Activated CD4-positive, alpha-beta memory T cell treated with anti-CD3 and anti-CD28 coated beads, Interleukin-2, amount 10 ng/mL, durations not matched to agents 7 days and 5 days (primary cell): Measurements from ENCODE around the gene PCDH10. TPM values are rescaled to one million over a fixed set of nuclear protein-coding genes. Genes with fewer than 3 reads are reported as not detected.
"Not testable (repeated sequence)": the region's sequence is repeated elsewhere in the genome, so short reads cannot be mapped to it uniquely, and the experiment has no call there.

Source experiments
- CTCF ChIA-PET: fragments of 350-600 bp; sonication (Branson Sonifier 250); formaldehyde crosslinking; loops from one replicate; lab custom pipeline; 2021; ENCODE audit warnings: antibody characterized with exemption, inconsistent platforms; lab: Charles Lee
- POLR2A ChIA-PET: fragments of 350-600 bp; sonication (Branson Sonifier 250); formaldehyde crosslinking; loops from one replicate; lab custom pipeline; 2021; ENCODE audit warnings: antibody characterized with exemption; lab: Charles Lee
- DNase-seq: peaks from one replicate; pipeline ENCODE4 v3.0.0-alpha.2; 2020
- H3K27ac Mint-ChIP-seq: one replicate; pipeline ENCODE4 v1.8.0; 2021; ENCODE audit warnings: mild to moderate bottlenecking, mixed read lengths
- H3K27me3 Mint-ChIP-seq: one replicate; pipeline ENCODE4 v1.8.0; 2021; ENCODE audit warnings: mixed read lengths
- H3K36me3 Mint-ChIP-seq: one replicate; pipeline ENCODE4 v1.8.0; 2021; ENCODE audit warnings: low read depth, mixed read lengths
- H3K4me1 Mint-ChIP-seq: one replicate; pipeline ENCODE4 v1.8.0; 2021; ENCODE audit warnings: mixed read lengths
- H3K4me3 Mint-ChIP-seq: one replicate; pipeline ENCODE4 v1.8.0; 2021; ENCODE audit warnings: mild to moderate bottlenecking, mixed read lengths
- H3K9me3 Mint-ChIP-seq: one replicate; pipeline ENCODE4 v1.8.0; 2021; ENCODE audit warnings: mixed read lengths
- total RNA-seq, 2 experiments: library from RNA; stranded (reverse); gene quantifications; one replicate each; pipeline ENCODE4 v1.2.3, GENCODE V29; 2021

The PCDH10 gene
- total RNA-seq, 2 experiments from 2014 or later: not detected

- Mint-ChIP-seq H3K27me3 (no peaks in the 10 kb centered on the region), H3K27ac (no peak overlapping the region), H3K36me3 (no peaks in the 10 kb centered on the region), H3K4me1 (no peaks in the 10 kb centered on the region), H3K9me3 (peaks cover 9% of the 10 kb centered on the region), H3K4me3 (no peak overlapping the region)
- ChIA-PET POLR2A (no interaction called here), CTCF (no interaction called here)
- no peak for DNase-seq
Observed at GRCh38 chr4:133208694-133209285, 59.7 kb downstream of the PCDH10 start.

- ChIA-PET CTCF (no interaction called here), POLR2A (no interaction called here)
- Mint-ChIP-seq H3K27ac (no peak overlapping the region), H3K27me3 (no peaks in the 10 kb centered on the region), H3K9me3 (peaks cover 6% of the 10 kb centered on the region), H3K36me3 (no peaks in the 10 kb centered on the region), H3K4me3 (no peak overlapping the region), H3K4me1 (no peaks in the 10 kb centered on the region)
- no peak for DNase-seq
Observed at GRCh38 chr4:133233922-133234321, 84.8 kb downstream of the PCDH10 start.

GRCh38 chr4:133240451-133240850 is 91.4 kb downstream of the PCDH10 start:
- CTCF ChIA-PET, H3K4me3 Mint-ChIP-seq, POLR2A ChIA-PET, H3K9me3 Mint-ChIP-seq, H3K4me1 Mint-ChIP-seq, DNase-seq, H3K27ac Mint-ChIP-seq, H3K27me3 Mint-ChIP-seq, H3K36me3 Mint-ChIP-seq: not testable (repeated sequence)
